HG03066 (cell line): Measurements from ENCODE around the gene SFMBT1.
"Not testable (repeated sequence)": the region's sequence is repeated elsewhere in the genome, so short reads cannot be mapped to it uniquely, and the experiment has no call there.

ENCODE experiments used
- ATAC-seq: cut with Tn5 transposase; IDR thresholded peaks from one replicate; pipeline ENCODE4 v1.9.1; 2021; ENCODE audit warnings: low read depth; ENCODE audit not compliant: unreplicated experiment

The SFMBT1 gene

GRCh38 chr3:53074366-53074696, 28.5 kb upstream of the SFMBT1 start:
- no peak for ATAC-seq

DNA sequence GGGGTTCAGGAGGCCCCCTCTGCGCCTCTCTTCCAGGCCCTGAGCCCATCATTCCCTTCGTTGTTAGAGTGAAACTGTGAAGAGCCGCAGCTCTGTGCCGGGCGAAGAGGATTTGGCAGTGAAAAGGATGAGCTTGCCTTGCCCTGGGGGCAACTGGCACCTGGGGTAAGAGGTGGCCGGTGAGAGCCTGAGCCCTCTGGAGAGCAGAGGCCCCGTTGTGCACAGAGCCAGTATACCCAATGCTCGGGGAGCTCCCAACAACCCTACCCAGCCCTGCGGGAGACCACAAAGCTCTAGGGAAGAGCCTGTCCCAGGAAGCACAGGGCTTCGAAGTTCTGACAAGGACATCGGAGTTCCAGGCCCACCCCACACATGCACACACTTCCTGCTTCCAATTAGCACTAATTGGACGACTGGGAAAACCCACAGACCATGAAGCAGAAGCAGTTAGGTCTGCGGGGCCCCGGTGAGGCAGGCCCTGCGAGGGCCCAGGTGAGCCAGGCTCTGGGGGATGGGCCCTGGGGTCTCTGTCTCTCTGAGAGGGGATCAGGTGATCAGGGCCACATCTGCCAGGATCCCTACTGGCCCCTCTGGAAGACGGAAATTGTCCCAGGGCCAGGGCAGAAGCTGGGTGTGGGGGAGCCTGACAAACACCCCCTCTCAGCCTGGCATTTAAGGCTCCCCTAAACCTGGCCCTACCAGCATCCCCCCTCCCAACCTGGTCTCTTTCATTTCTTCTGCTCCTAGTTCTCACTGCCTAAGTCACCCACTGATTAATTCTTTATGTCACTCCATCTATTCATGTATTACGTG, 27.9 kb upstream of the SFMBT1 start:
- ATAC-seq = no peak

GRCh38 chr3:53072653-53073552, 27.0 kb upstream of the SFMBT1 start:
- peak; percentile 84 for ATAC-seq

- no peak for ATAC-seq
Measured at GRCh38 chr3:53071882-53072431, 26.1 kb upstream of the SFMBT1 start.

DNA sequence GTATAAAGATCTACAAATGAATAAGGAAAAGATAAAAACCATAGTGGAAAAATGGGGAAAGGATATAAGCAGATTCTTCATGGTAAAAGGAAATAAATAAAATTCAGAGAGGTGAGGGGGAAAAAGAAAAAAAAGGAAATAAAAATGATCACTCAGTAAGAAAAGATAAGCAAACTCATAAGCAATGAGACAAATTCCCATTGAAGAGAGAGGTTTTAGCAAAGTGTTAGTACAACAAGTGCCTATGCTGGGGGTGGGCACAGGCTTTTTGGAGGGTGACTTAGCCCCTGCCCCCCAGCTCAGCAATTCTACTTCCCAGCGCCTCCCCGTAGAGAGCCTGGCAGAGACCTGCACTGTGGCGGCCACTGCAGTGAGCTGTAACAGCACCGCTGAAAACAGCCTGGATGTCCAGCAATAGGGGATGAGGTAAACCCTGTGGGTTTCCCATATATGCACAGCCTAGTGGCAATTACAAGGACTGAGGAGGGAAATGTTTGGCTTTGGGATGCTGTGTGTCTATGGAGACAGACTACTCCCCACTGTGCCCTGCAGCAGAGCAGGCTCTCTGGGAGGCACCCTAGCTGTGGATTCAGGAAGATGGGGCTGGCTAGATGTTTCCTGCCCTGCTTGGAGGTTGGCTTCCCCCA, 23.7 kb upstream of the SFMBT1 start:
- ATAC-seq = no peak

DNA sequence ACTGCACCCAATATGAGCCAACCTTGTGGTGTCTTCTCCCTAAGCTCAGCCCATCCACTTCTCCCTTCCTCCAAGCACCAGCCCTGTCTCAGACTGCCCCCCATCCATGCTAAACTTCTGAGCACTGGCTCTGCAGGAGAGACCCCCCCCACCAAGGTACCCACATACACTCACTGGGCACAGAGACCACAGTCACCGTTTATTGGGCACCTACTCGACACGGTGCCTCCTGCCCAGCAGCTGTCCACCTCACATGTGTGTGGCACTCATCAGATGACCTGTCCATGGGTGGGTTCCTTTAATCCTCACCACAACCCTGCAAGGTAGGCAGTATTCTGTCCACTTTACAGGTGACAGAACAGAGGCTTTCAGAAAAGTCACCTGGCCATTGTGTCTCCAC, 22.3 kb upstream of the SFMBT1 start:
- no peak for ATAC-seq

GRCh38 chr3:53067567-53067966, 21.7 kb upstream of the SFMBT1 start:
- ATAC-seq = no peak

DNA sequence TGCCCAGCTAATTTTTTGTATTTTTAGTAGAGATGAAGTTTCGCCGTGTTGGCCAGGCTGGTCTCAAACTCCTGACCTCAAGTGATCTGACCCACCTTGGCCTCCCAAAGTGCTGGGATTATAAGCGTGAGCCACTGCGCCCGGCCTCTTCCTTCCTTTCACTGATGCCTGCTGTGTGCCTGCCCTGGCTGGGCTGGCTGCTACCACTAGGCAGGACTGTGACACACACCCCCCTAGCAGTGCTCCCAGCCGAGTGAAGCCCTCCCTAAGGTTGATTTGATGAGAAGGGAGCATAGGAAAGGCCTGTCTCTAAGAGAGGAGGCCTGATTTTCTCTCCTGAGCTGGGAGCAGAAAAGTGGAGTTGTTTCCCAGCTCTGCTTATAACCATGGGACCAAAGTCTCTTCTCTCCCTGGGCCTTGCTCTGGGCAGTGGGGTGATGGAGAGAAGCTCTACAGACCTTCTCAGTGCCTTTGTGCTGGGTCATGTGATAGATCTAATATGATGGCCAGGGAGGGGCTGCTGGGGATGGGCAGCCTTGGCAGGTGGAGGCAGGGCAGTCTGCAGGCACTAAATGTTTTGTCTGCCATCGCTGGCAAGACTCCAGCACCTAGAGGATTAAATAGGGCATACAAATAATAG, 20.1 kb upstream of the SFMBT1 start:
- ATAC-seq = no peak

GRCh38 chr3:53062905-53063304, 17.0 kb upstream of the SFMBT1 start:
- no peak for ATAC-seq

- no peak for ATAC-seq
Measured at GRCh38 chr3:53056442-53056841, 10.6 kb upstream of the SFMBT1 start.

DNA sequence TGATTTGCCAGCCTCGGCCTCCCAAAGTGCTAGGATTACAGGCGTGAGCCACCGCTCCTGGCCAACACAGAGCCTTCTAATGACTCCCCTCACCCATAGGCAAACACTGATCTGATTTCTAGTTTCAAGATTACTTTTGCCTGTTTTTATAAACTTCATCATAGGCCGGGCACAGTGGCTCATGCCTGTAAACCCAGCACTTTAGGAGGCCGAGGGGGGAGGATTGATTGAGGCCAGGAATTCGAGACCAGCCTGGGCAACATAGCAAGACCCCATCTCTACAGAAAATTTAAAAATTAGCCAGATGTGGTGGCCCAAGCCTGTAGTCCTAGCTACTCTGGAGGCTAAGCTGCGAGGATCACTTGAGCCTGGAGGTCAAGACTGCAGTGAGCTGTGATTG, 8.4 kb upstream of the SFMBT1 start:
- not testable (repeated sequence) for ATAC-seq

- no peak for ATAC-seq
Measured at GRCh38 chr3:53051929-53052328, 6.1 kb upstream of the SFMBT1 start.

DNA sequence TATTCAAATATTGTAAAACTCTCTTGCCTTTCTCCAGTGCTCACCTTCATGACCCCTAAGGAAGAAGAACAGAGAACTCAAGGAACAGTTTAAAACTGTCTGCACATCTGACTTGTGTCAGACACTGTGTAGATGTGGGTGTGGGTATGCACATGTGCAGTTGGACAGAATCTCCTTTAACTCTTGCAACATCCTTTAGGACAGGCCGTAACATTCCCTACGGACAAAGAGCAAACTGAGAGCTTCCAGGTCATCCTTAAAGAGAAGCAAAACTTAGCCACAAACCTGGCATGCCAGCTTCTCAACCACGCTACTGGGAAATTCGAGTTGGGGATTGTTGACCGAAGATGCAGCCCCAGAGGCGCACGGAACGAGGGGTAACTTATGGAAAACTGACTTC, 4.1 kb upstream of the SFMBT1 start:
- no peak for ATAC-seq

DNA sequence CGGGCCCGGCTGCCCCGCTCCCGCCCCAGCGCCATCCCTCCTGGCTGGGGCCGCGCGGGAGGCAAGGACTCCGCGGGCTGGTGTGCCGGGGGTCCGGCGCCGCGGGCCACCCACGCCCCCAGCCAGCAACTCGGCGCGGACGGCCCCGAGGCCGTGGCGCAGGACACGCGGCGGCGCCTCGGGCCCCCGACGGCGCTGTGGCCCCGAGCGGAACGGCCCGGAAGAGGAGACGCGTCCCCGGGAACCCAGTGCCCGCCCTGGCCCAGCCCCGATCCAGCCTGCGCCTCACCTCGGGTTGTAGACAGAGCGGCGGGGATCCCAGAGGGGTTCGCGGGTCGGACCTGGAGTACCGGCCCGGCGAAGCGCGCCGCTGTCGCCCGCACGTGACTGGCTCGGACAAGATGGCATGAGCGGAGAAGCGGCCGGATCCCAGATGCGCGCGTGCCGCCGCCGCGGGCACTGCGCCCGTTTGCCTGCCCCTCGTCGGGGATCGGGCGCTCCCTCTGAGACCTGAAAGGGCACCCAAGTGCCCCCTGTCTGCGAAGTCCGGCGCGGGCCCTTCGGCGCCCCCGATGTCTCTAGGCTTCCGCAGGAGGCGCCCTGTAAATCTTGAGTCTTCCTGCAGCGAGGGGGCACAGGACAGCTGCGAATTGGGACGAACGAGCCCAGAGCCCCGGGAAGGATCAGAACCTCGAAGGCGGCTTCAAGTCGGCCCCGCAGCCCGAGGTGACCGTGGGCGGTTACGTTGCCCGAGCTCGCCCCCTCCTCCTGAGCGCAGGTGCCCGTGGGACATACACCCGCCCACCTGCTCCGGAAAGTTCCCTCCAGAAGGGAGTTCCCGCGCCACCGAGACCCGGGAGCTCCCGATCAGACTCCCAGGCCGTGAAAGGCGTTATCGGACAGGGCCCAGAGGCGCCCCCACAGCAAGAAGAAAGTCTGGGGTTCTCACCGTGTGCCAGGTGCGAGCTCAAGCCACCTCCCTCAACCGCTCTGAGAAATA, 598 bp upstream of the SFMBT1 start:
- ATAC-seq = peak; percentile 43

- peak; percentile 36 for ATAC-seq
Measured at GRCh38 chr3:53044711-53045517, 959 bp downstream of the SFMBT1 start.

- ATAC-seq = no peak
Measured at GRCh38 chr3:53044371-53044710, 1.5 kb downstream of the SFMBT1 start.

DNA sequence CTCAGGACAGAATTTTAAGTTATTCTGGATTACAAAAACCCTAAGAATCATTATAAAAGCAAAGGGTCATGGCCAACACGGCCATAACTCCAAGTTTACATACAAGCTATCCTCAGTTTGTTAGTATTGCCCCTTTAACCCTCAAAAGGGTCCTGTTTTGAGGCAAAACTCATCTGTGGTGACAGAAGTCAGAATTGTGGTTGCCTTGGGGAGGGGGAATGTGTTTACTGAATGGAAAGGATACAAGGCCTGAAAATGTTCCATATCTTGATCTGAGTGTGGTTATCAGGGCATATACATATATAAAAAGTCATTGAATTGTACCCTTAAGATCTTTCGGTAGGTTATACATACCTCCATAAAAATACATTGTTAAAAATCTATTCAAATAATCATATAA, 2.1 kb downstream of the SFMBT1 start:
- ATAC-seq = no peak

- ATAC-seq = no peak
Measured at GRCh38 chr3:53042651-53043050, 3.2 kb downstream of the SFMBT1 start.

GRCh38 chr3:53040351-53040820, 5.5 kb downstream of the SFMBT1 start:
- ATAC-seq = no peak
